K562 (cell line): ENCODE data around the gene EFR3B. TPM values are rescaled to one million over a fixed set of nuclear protein-coding genes. Genes with fewer than 3 reads are reported as not detected.

ENCODE experiments used
- CHD7 ChIP-seq: fragments of 200-600 bp; sonication (generic); IDR thresholded peaks from one replicate; pipeline ENCODE4 v1.6.1; 2012; ENCODE audit warnings: mild to moderate bottlenecking, low read depth, low read length, inconsistent platforms
- TAF1 ChIP-seq: IDR thresholded peaks from 2 replicates; pipeline ENCODE4 v1.6.1; 2011; ENCODE audit warnings: mild to moderate bottlenecking, low read length, moderate library complexity; ENCODE audit not compliant: insufficient read depth, control insufficient read depth, severe bottlenecking; ENCODE audit errors: extremely low read depth
- polyA plus RNA-seq, 8 experiments: library from polyadenylated mRNA; depleted of rRNA in 4 of 8; stranded (reverse) in 5 of 8; unstranded in 3 of 8; fragments of >200 nt; fragmentation: Nextera tagmentation in 2 of 8; fragmentation: Illumina TruSeq in 1 of 8; extraction: Ambion mirVana in 2 of 8; extraction: Trizol in 1 of 8; gene quantifications; 2 replicates each; pipeline versions ENCODE4 v1.2.1 to v1.2.3, GENCODE V29; 2011 to 2014; ENCODE audit warnings: inconsistent platforms in 1 of 8, missing spikeins in 1 of 8
- total RNA-seq, 7 experiments: library from RNA; depleted of rRNA in 6 of 7; stranded (reverse); fragments of >200 nt in 6 of 7; fragmentation: Illumina TruSeq in 2 of 7; extraction: Trizol in 2 of 7; gene quantifications; 2 replicates each; pipeline versions ENCODE4 v1.2.1 to v1.2.3, GENCODE V29; 2011 to 2021; ENCODE audit warnings: low replicate concordance in 1 of 7

Gene EFR3B
- total and polyA plus RNA-seq, 9 of the 15 experiments (the other 6 are each of a cell fraction or from before 2014, with no cell fraction given): not detected

GRCh38 chr2:25043241-25043867, 1.5 kb downstream of the EFR3B start (continued):
- TF ChIP-seq CHD7 (no peak), TAF1 (no peak)
